ENCODE results near the gene BRD3. TPM values are rescaled to one million over a fixed set of nuclear protein-coding genes. Genes with fewer than 3 reads are reported as not detected.

BRD3 gene
- total RNA-seq, 1 experiment from 2014 or later: 61.6 TPM

- BruUV-seq (replicated peaks): no TSS peak
- H3K9me3 ChIP-seq (ENCODE audit: low read depth, low read length, poor library complexity, severe bottlenecking): no peaks in the 10 kb centered on the region
- DNase-seq (ENCODE audit: low spot score): no peak
- no peaks in the 10 kb centered on the region for H3K27me3 ChIP-seq (replicated peaks; ENCODE audit: insufficient read depth, low read depth, low read length, poor library complexity)
- H3K27ac ChIP-seq (ENCODE audit: low read depth, low read length, poor library complexity, severe bottlenecking): no peak overlapping the region
- H3K36me3 ChIP-seq (ENCODE audit: insufficient read depth, low read length, poor library complexity, severe bottlenecking): peaks cover 10% of the 10 kb centered on the region
- POLR2A ChIA-PET (ENCODE audit: low non-redundant PET): no interaction called here
- no peak overlapping the region for H3K4me3 ChIP-seq (ENCODE audit: low read depth, low read length, poor library complexity, severe bottlenecking)
- H3K4me1 ChIP-seq (ENCODE audit: insufficient read depth, low read length, poor library complexity, severe bottlenecking): no peaks in the 10 kb centered on the region
- TF ChIP-seq EZH2 (IDR thresholded peaks at IDR 0.05; ENCODE audit: borderline replicate concordance, low read depth, low read length, poor library complexity, severe bottlenecking) (no peak), CTCF (conservative IDR thresholded peaks at IDR 0.05; ENCODE audit: low read depth, low read length) (no peak)
- intact Hi-C loops (cut with micrococcal nuclease; ENCODE audit: unreplicated experiment): no loop called here
- CTCF ChIA-PET: no interaction called here
These were observed 11.1 kb downstream of the BRD3 start for GRCh38 chr9:134056483-134057306.

- no peak for TF ChIP-seq CTCF (conservative IDR thresholded peaks at IDR 0.05; ENCODE audit: low read depth, low read length)
- TF ChIP-seq EZH2 (IDR thresholded peaks at IDR 0.05; ENCODE audit: borderline replicate concordance, low read depth, low read length, poor library complexity, severe bottlenecking): no peak
- H3K27me3 ChIP-seq (replicated peaks; ENCODE audit: insufficient read depth, low read depth, low read length, poor library complexity): no peaks in the 10 kb centered on the region
- CTCF ChIA-PET: no interaction called here
- no peak overlapping the region for H3K4me3 ChIP-seq (ENCODE audit: low read depth, low read length, poor library complexity, severe bottlenecking)
- POLR2A ChIA-PET (ENCODE audit: low non-redundant PET): no interaction called here
- H3K9me3 ChIP-seq (ENCODE audit: low read depth, low read length, poor library complexity, severe bottlenecking): no peaks in the 10 kb centered on the region
- no TSS peak for BruUV-seq (replicated peaks)
- intact Hi-C loops (cut with micrococcal nuclease; ENCODE audit: unreplicated experiment): no loop called here
- H3K27ac ChIP-seq (ENCODE audit: low read depth, low read length, poor library complexity, severe bottlenecking): no peak overlapping the region
- peaks cover 16% of the 10 kb centered on the region for H3K36me3 ChIP-seq (ENCODE audit: insufficient read depth, low read length, poor library complexity, severe bottlenecking)
- no peaks in the 10 kb centered on the region for H3K4me1 ChIP-seq (ENCODE audit: insufficient read depth, low read length, poor library complexity, severe bottlenecking)
- DNase-seq (ENCODE audit: low spot score): no peak
These were observed 11.8 kb downstream of the BRD3 start for GRCh38 chr9:134055981-134056461.

GRCh38 chr9:134054891-134055811, 12.7 kb downstream of the BRD3 start:
- DNase-seq (ENCODE audit: low spot score): no peak
- intact Hi-C loops (cut with micrococcal nuclease; ENCODE audit: unreplicated experiment): no loop called here
- H3K4me1 ChIP-seq (ENCODE audit: insufficient read depth, low read length, poor library complexity, severe bottlenecking): no peaks in the 10 kb centered on the region
- no peaks in the 10 kb centered on the region for H3K27me3 ChIP-seq (replicated peaks; ENCODE audit: insufficient read depth, low read depth, low read length, poor library complexity)
- no peaks in the 10 kb centered on the region for H3K9me3 ChIP-seq (ENCODE audit: low read depth, low read length, poor library complexity, severe bottlenecking)
- no peak for TF ChIP-seq EZH2 (IDR thresholded peaks at IDR 0.05; ENCODE audit: borderline replicate concordance, low read depth, low read length, poor library complexity, severe bottlenecking)
- no peak for TF ChIP-seq CTCF (conservative IDR thresholded peaks at IDR 0.05; ENCODE audit: low read depth, low read length)
- POLR2A ChIA-PET (ENCODE audit: low non-redundant PET): no interaction called here
- CTCF ChIA-PET: interaction anchor here (0.6 kb wide), 1 partner anchor 30 kb away, joined by 5 read pairs; no protein-coding TSS in a partner anchor
- peaks cover 25% of the 10 kb centered on the region for H3K36me3 ChIP-seq (ENCODE audit: insufficient read depth, low read length, poor library complexity, severe bottlenecking)
- H3K27ac ChIP-seq (ENCODE audit: low read depth, low read length, poor library complexity, severe bottlenecking): no peak overlapping the region
- no TSS peak for BruUV-seq (replicated peaks)
- no peak overlapping the region for H3K4me3 ChIP-seq (ENCODE audit: low read depth, low read length, poor library complexity, severe bottlenecking)

Measured in A673 (cell line).